GM19023 (cell line): Measurements from ENCODE around the gene TEX30.
A peak's percentile ranks its signal among the peaks of the same experiment; 100 is the strongest.

Experiments used
- ATAC-seq: cut with Tn5 transposase; IDR thresholded peaks from one replicate; pipeline ENCODE4 v1.9.1; 2021; ENCODE audit warnings: mild to moderate bottlenecking, moderate library complexity; ENCODE audit not compliant: unreplicated experiment

The TEX30 gene

GRCh38 chr13:102773441-102774213, at the start of gene TEX30:
Gene TEX30, minus strand, starts transcription at chr13:102773786. Its CDS starts 3,760 bp downstream, at chr13:102770026.
- ATAC-seq, result peak; percentile 94

GRCh38 chr13:102817907-102818306, 44.3 kb upstream of the TEX30 start:
- ATAC-seq, result no peak

GRCh38 chr13:102817241-102817640, 43.7 kb upstream of the TEX30 start:
- no peak for ATAC-seq

- no peak for ATAC-seq
Observed at GRCh38 chr13:102816708-102817107, 43.1 kb upstream of the TEX30 start.

- no peak for ATAC-seq
Observed at GRCh38 chr13:102815788-102816187, 42.2 kb upstream of the TEX30 start.

- no peak for ATAC-seq
Observed at GRCh38 chr13:102814793-102815192, 41.2 kb upstream of the TEX30 start.

GRCh38 chr13:102814025-102814607, 40.5 kb upstream of the TEX30 start:
- ATAC-seq, result peak; percentile 57

GRCh38 chr13:102812611-102813287, 39.2 kb upstream of the TEX30 start:
- no peak for ATAC-seq

- ATAC-seq, result no peak
Observed at GRCh38 chr13:102807699-102808098, 34.1 kb upstream of the TEX30 start.

- no peak for ATAC-seq
Observed at GRCh38 chr13:102805680-102806079, 32.1 kb upstream of the TEX30 start.

GRCh38 chr13:102800145-102801041, 26.8 kb upstream of the TEX30 start:
- ATAC-seq, result peak; percentile 83

- ATAC-seq, result peak; percentile 9
Observed at GRCh38 chr13:102799426-102800144, 26.0 kb upstream of the TEX30 start.

- peak; percentile 74 for ATAC-seq
Observed at GRCh38 chr13:102798581-102799425, 25.2 kb upstream of the TEX30 start, which contains the start of the genes BIVM and POGLUT2. Gene BIVM, plus strand, starts transcription at chr13:102799119. Its CDS starts 8,149 bp downstream, at chr13:102807268. Gene POGLUT2, minus strand, starts transcription at chr13:102798976. Its CDS starts 306 bp downstream, at chr13:102798670.

GRCh38 chr13:102793611-102794355, 20.2 kb upstream of the TEX30 start:
- ATAC-seq, result no peak

- no peak for ATAC-seq
Observed at GRCh38 chr13:102792396-102792795, 18.8 kb upstream of the TEX30 start.

- ATAC-seq, result no peak
Observed at GRCh38 chr13:102788683-102789082, 15.1 kb upstream of the TEX30 start.

GRCh38 chr13:102784483-102784882, 10.9 kb upstream of the TEX30 start:
- no peak for ATAC-seq

GRCh38 chr13:102781591-102781990, 8.0 kb upstream of the TEX30 start:
- no peak for ATAC-seq
